Immature natural killer cell (primary cell): Measurements from ENCODE around the gene STK32C. TPM values are rescaled to one million over a fixed set of nuclear protein-coding genes. Genes with fewer than 3 reads are reported as not detected.
"Not testable (repeated sequence)": the region's sequence is repeated elsewhere in the genome, so short reads cannot be mapped to it uniquely, and the experiment has no call there.

Experiments
- DNase-seq, 3 donors: peaks; one replicate each; pipeline ENCODE4 v3.0.0; 2022; ENCODE audit warnings: mixed read lengths in 1 of 3
- H3K27ac Mint-ChIP-seq, 6 donors: one replicate each; pipeline ENCODE4 v1.8.0; 2020; ENCODE audit warnings: mixed read lengths in 6 of 6, mild to moderate bottlenecking in 5 of 6, inconsistent platforms in 4 of 6, moderate library complexity in 3 of 6
- H3K27me3 Mint-ChIP-seq, 3 donors: one replicate each; pipeline ENCODE4 v1.8.0; 2020 to 2021; ENCODE audit warnings: low read depth in 3 of 3, mild to moderate bottlenecking in 3 of 3, mixed read lengths in 3 of 3, moderate library complexity in 3 of 3, inconsistent platforms in 1 of 3
- H3K36me3 Mint-ChIP-seq, 3 donors: one replicate each; pipeline ENCODE4 v1.8.0; 2020; ENCODE audit warnings: mixed read lengths in 3 of 3, inconsistent platforms in 2 of 3, mild to moderate bottlenecking in 2 of 3
- H3K4me1 Mint-ChIP-seq, 2 donors: one replicate each; pipeline ENCODE4 v1.8.0; 2020; ENCODE audit warnings: inconsistent platforms in 2 of 2, mild to moderate bottlenecking in 2 of 2, mixed read lengths in 2 of 2, moderate library complexity in 1 of 2
- H3K4me3 Mint-ChIP-seq, 5 donors: one replicate each; pipeline ENCODE4 v1.8.0; 2020; ENCODE audit warnings: mild to moderate bottlenecking in 5 of 5, mixed read lengths in 5 of 5, inconsistent platforms in 3 of 5, moderate library complexity in 3 of 5
- H3K9me3 Mint-ChIP-seq, 6 donors: one replicate each; pipeline ENCODE4 v1.8.0; 2020; ENCODE audit warnings: mild to moderate bottlenecking in 6 of 6, mixed read lengths in 6 of 6, inconsistent platforms in 4 of 6, moderate library complexity in 3 of 6
- polyA plus RNA-seq, 3 donors: library from polyadenylated mRNA; unstranded; fragments of 300-500 nt; fragmentation: Illumina TruSeq; gene quantifications; one replicate each; pipeline ENCODE4 v1.2.3, GENCODE V29; 2021

STK32C gene
- polyA plus RNA-seq, 3 donors from 2014 or later: 6.3 to 14.2 (median 13.7) TPM

GRCh38 chr10:132273966-132274365 is 33.8 kb downstream of the STK32C start:
- Mint-ChIP-seq H3K27me3 (peaks cover 0 to 4% (median 0%) of the 10 kb centered on the region in 3 donors), H3K4me3 (no peak overlapping the region), H3K4me1 (peaks cover 0 to 2% of the 10 kb centered on the region in 2 donors), H3K9me3 (no peaks in the 10 kb centered on the region), H3K36me3 (peaks cover 0 to 5% (median 0%) of the 10 kb centered on the region in 3 donors), H3K27ac (no peak overlapping the region)
- no peak for DNase-seq

GRCh38 chr10:132273304-132273944 is 34.3 kb downstream of the STK32C start:
- Mint-ChIP-seq H3K36me3 (peaks cover 0 to 5% (median 0%) of the 10 kb centered on the region in 3 donors), H3K4me3 (no peak overlapping the region), H3K4me1 (peaks cover 0 to 2% of the 10 kb centered on the region in 2 donors), H3K27ac (no peak overlapping the region), H3K27me3 (peaks cover 0 to 4% (median 0%) of the 10 kb centered on the region in 3 donors), H3K9me3 (no peaks in the 10 kb centered on the region)
- DNase-seq: no peak

- H3K9me3 Mint-ChIP-seq: no peaks in the 10 kb centered on the region
- H3K27me3 Mint-ChIP-seq: peaks cover 0 to 4% (median 0%) of the 10 kb centered on the region in 3 donors
- peak overlapping the region in 2 of 6 donors; percentile 49 to 58 for H3K27ac Mint-ChIP-seq
- no peak for DNase-seq
- H3K36me3 Mint-ChIP-seq: peaks cover 0 to 5% (median 0%) of the 10 kb centered on the region in 3 donors
- H3K4me3 Mint-ChIP-seq: no peak overlapping the region
- peaks cover 0 to 5% of the 10 kb centered on the region in 2 donors for H3K4me1 Mint-ChIP-seq
Measured at GRCh38 chr10:132272231-132272971, 35.3 kb downstream of the STK32C start.

- Mint-ChIP-seq H3K27ac (peak overlapping the region in 1 of 6 donors; percentile 58), H3K36me3 (peaks cover 0 to 5% (median 0%) of the 10 kb centered on the region in 3 donors), H3K27me3 (peaks cover 0 to 4% (median 0%) of the 10 kb centered on the region in 3 donors), H3K4me1 (peaks cover 0 to 8% of the 10 kb centered on the region in 2 donors), H3K4me3 (no peak overlapping the region), H3K9me3 (no peaks in the 10 kb centered on the region)
- DNase-seq: no peak
Measured at GRCh38 chr10:132271458-132272230, 36.1 kb downstream of the STK32C start.

- H3K27me3 Mint-ChIP-seq: peaks cover 0 to 4% (median 0%) of the 10 kb centered on the region in 3 donors
- peaks cover 0 to 5% (median 0%) of the 10 kb centered on the region in 3 donors for H3K36me3 Mint-ChIP-seq
- no peak overlapping the region for H3K4me3 Mint-ChIP-seq
- no peak overlapping the region for H3K27ac Mint-ChIP-seq
- peaks cover 4 to 12% of the 10 kb centered on the region in 2 donors for H3K4me1 Mint-ChIP-seq
- H3K9me3 Mint-ChIP-seq: no peaks in the 10 kb centered on the region
- DNase-seq: no peak
Measured at GRCh38 chr10:132270721-132271457, 36.9 kb downstream of the STK32C start.

GRCh38 chr10:132270256-132270655 is 37.5 kb downstream of the STK32C start:
- Mint-ChIP-seq H3K9me3 (no peaks in the 10 kb centered on the region), H3K4me3 (no peak overlapping the region), H3K27ac (no peak overlapping the region), H3K36me3 (peaks cover 0 to 5% (median 0%) of the 10 kb centered on the region in 3 donors), H3K4me1 (peaks cover 5 to 12% of the 10 kb centered on the region in 2 donors), H3K27me3 (peaks cover 0 to 2% (median 0%) of the 10 kb centered on the region in 3 donors)
- no peak for DNase-seq

GRCh38 chr10:132269266-132270230 is 38.2 kb downstream of the STK32C start:
- Mint-ChIP-seq H3K27ac (no peak overlapping the region), H3K36me3 (peaks cover 0 to 5% (median 0%) of the 10 kb centered on the region in 3 donors), H3K27me3 (peaks cover 0 to 2% (median 0%) of the 10 kb centered on the region in 3 donors), H3K4me3 (no peak overlapping the region), H3K4me1 (peaks cover 5 to 12% of the 10 kb centered on the region in 2 donors), H3K9me3 (no peaks in the 10 kb centered on the region)
- no peak for DNase-seq

- not testable (repeated sequence) for H3K27me3 Mint-ChIP-seq, DNase-seq, H3K4me3 Mint-ChIP-seq, H3K36me3 Mint-ChIP-seq, H3K9me3 Mint-ChIP-seq, H3K27ac Mint-ChIP-seq, H3K4me1 Mint-ChIP-seq
Measured at GRCh38 chr10:132267916-132268315, 39.8 kb downstream of the STK32C start.

- no peak for DNase-seq
- no peaks in the 10 kb centered on the region for H3K9me3 Mint-ChIP-seq
Measured at GRCh38 chr10:132266594-132267161, 41.1 kb downstream of the STK32C start.

GRCh38 chr10:132265890-132266496 is 41.8 kb downstream of the STK32C start:
- Mint-ChIP-seq H3K36me3 (no peaks in the 10 kb centered on the region), H3K9me3 (no peaks in the 10 kb centered on the region), H3K4me3 (no peak overlapping the region), H3K27ac (peak overlapping the region in 1 of 6 donors; percentile 49), H3K4me1 (peaks cover 5 to 10% of the 10 kb centered on the region in 2 donors), H3K27me3 (peaks cover 0 to 2% (median 0%) of the 10 kb centered on the region in 3 donors)
- no peak for DNase-seq

More at GRCh38 chr10:132266594-132267161, 41.1 kb downstream of the STK32C start:
- no peak overlapping the region for H3K4me3 Mint-ChIP-seq
- no peak overlapping the region for H3K27ac Mint-ChIP-seq
- H3K4me1 Mint-ChIP-seq: peaks cover 5 to 10% of the 10 kb centered on the region in 2 donors
- H3K36me3 Mint-ChIP-seq: no peaks in the 10 kb centered on the region
- peaks cover 0 to 2% (median 0%) of the 10 kb centered on the region in 3 donors for H3K27me3 Mint-ChIP-seq

- Mint-ChIP-seq H3K36me3 (no peaks in the 10 kb centered on the region), H3K4me1 (peaks cover 5 to 10% of the 10 kb centered on the region in 2 donors), H3K9me3 (no peaks in the 10 kb centered on the region), H3K4me3 (no peak overlapping the region), H3K27ac (no peak overlapping the region), H3K27me3 (peaks cover 0 to 2% (median 0%) of the 10 kb centered on the region in 3 donors)
- DNase-seq: no peak
Measured at GRCh38 chr10:132264966-132265889, 42.5 kb downstream of the STK32C start.
